ENCODE data around the gene PLS1.

Gene PLS1

GRCh38 chr3:142660383-142660782, 64.2 kb downstream of the PLS1 start:
- Mint-ChIP-seq H3K27me3 (no peaks in the 10 kb centered on the region), H3K4me3 (no peak overlapping the region), H3K4me1 (no peaks in the 10 kb centered on the region), H3K27ac (no peak overlapping the region), H3K9me3 (no peaks in the 10 kb centered on the region), H3K36me3 (no peaks in the 10 kb centered on the region)
- CTCF ChIA-PET: interaction anchor here (0.8 kb wide), 1 partner anchor 273 kb away, joined by 3 read pairs; no protein-coding TSS in a partner anchor
- DNase-seq: no peak

- Mint-ChIP-seq H3K36me3 (no peaks in the 10 kb centered on the region), H3K4me3 (no peak overlapping the region)
- CTCF ChIA-PET: interaction anchor here (0.8 kb wide), 1 partner anchor 273 kb away, joined by 3 read pairs; no protein-coding TSS in a partner anchor
These were observed 64.7 kb downstream of the PLS1 start for GRCh38 chr3:142660893-142661292.

GRCh38 chr3:142663865-142664264, 67.7 kb downstream of the PLS1 start:
- Mint-ChIP-seq H3K27me3 (no peaks in the 10 kb centered on the region), H3K4me1 (no peaks in the 10 kb centered on the region), H3K27ac (no peak overlapping the region), H3K9me3 (no peaks in the 10 kb centered on the region), H3K4me3 (no peak overlapping the region), H3K36me3 (no peaks in the 10 kb centered on the region)
- DNase-seq: no peak
- CTCF ChIA-PET: no interaction called here

More at GRCh38 chr3:142660893-142661292, 64.7 kb downstream of the PLS1 start:
- Mint-ChIP-seq H3K27ac (no peak overlapping the region), H3K4me1 (no peaks in the 10 kb centered on the region), H3K27me3 (no peaks in the 10 kb centered on the region), H3K9me3 (no peaks in the 10 kb centered on the region)
- DNase-seq: no peak

GRCh38 chr3:142664311-142664710, 68.1 kb downstream of the PLS1 start:
- Mint-ChIP-seq H3K9me3 (no peaks in the 10 kb centered on the region), H3K4me3 (no peak overlapping the region), H3K27me3 (no peaks in the 10 kb centered on the region), H3K36me3 (no peaks in the 10 kb centered on the region), H3K4me1 (no peaks in the 10 kb centered on the region), H3K27ac (no peak overlapping the region)
- CTCF ChIA-PET: no interaction called here
- no peak for DNase-seq

- Mint-ChIP-seq H3K36me3 (no peaks in the 10 kb centered on the region), H3K27ac (no peak overlapping the region), H3K4me1 (no peaks in the 10 kb centered on the region), H3K9me3 (no peaks in the 10 kb centered on the region), H3K4me3 (no peak overlapping the region), H3K27me3 (no peaks in the 10 kb centered on the region)
- DNase-seq: no peak
- CTCF ChIA-PET: no interaction called here
These were observed 68.6 kb downstream of the PLS1 start for GRCh38 chr3:142664819-142665218.

GRCh38 chr3:142670120-142670519, 73.9 kb downstream of the PLS1 start:
- Mint-ChIP-seq H3K4me3 (no peak overlapping the region), H3K4me1 (no peaks in the 10 kb centered on the region), H3K27ac (no peak overlapping the region), H3K9me3 (no peaks in the 10 kb centered on the region), H3K27me3 (no peaks in the 10 kb centered on the region), H3K36me3 (no peaks in the 10 kb centered on the region)
- CTCF ChIA-PET: no interaction called here
- no peak for DNase-seq

GRCh38 chr3:142676151-142676550, 80.0 kb downstream of the PLS1 start:
- no peak overlapping the region for H3K27ac Mint-ChIP-seq
- no peaks in the 10 kb centered on the region for H3K36me3 Mint-ChIP-seq
- no peak overlapping the region for H3K4me3 Mint-ChIP-seq
- CTCF ChIA-PET: no interaction called here
- DNase-seq: no peak
- no peaks in the 10 kb centered on the region for H3K27me3 Mint-ChIP-seq
- H3K9me3 Mint-ChIP-seq: no peaks in the 10 kb centered on the region
- no peaks in the 10 kb centered on the region for H3K4me1 Mint-ChIP-seq

- Mint-ChIP-seq H3K36me3 (no peaks in the 10 kb centered on the region), H3K4me3 (no peak overlapping the region), H3K27ac (no peak overlapping the region), H3K9me3 (no peaks in the 10 kb centered on the region), H3K27me3 (no peaks in the 10 kb centered on the region), H3K4me1 (no peaks in the 10 kb centered on the region)
- CTCF ChIA-PET: no interaction called here
- DNase-seq: no peak
These were observed 84.5 kb downstream of the PLS1 start for GRCh38 chr3:142680710-142681109.

- Mint-ChIP-seq H3K4me3 (no peak overlapping the region), H3K36me3 (no peaks in the 10 kb centered on the region), H3K4me1 (no peaks in the 10 kb centered on the region), H3K9me3 (no peaks in the 10 kb centered on the region), H3K27me3 (no peaks in the 10 kb centered on the region), H3K27ac (no peak overlapping the region)
- no peak for DNase-seq
- CTCF ChIA-PET: no interaction called here
These were observed 94.4 kb downstream of the PLS1 start for GRCh38 chr3:142690613-142691012.

GRCh38 chr3:142691527-142691926, 95.3 kb downstream of the PLS1 start:
- no peak overlapping the region for H3K4me3 Mint-ChIP-seq
- H3K9me3 Mint-ChIP-seq: no peaks in the 10 kb centered on the region
- CTCF ChIA-PET: no interaction called here
- no peak overlapping the region for H3K27ac Mint-ChIP-seq
- H3K27me3 Mint-ChIP-seq: no peaks in the 10 kb centered on the region
- no peaks in the 10 kb centered on the region for H3K4me1 Mint-ChIP-seq
- no peaks in the 10 kb centered on the region for H3K36me3 Mint-ChIP-seq
- DNase-seq: no peak

GRCh38 chr3:142693136-142693853, 97.1 kb downstream of the PLS1 start:
- no peak for DNase-seq
- no peak overlapping the region for H3K27ac Mint-ChIP-seq
- H3K9me3 Mint-ChIP-seq: no peaks in the 10 kb centered on the region
- no peak overlapping the region for H3K4me3 Mint-ChIP-seq
- H3K36me3 Mint-ChIP-seq: no peaks in the 10 kb centered on the region
- no peaks in the 10 kb centered on the region for H3K27me3 Mint-ChIP-seq
- CTCF ChIA-PET: no interaction called here
- H3K4me1 Mint-ChIP-seq: no peaks in the 10 kb centered on the region

- Mint-ChIP-seq H3K4me1 (no peaks in the 10 kb centered on the region), H3K27ac (no peak overlapping the region), H3K27me3 (no peaks in the 10 kb centered on the region), H3K4me3 (no peak overlapping the region), H3K9me3 (no peaks in the 10 kb centered on the region), H3K36me3 (no peaks in the 10 kb centered on the region)
- CTCF ChIA-PET: interaction anchor here (0.7 kb wide), 1 partner anchor 65 kb away, joined by 3 read pairs; no protein-coding TSS in a partner anchor
- no peak for DNase-seq
These were observed 98.0 kb downstream of the PLS1 start for GRCh38 chr3:142694225-142694624.

GRCh38 chr3:142705198-142705597, 109.0 kb downstream of the PLS1 start:
- H3K27ac Mint-ChIP-seq: no peak overlapping the region

GRCh38 chr3:142706321-142707127, 110.3 kb downstream of the PLS1 start:
- Mint-ChIP-seq H3K4me3 (no peak overlapping the region), H3K27me3 (no peaks in the 10 kb centered on the region), H3K4me1 (peaks cover 10% of the 10 kb centered on the region), H3K27ac (no peak overlapping the region), H3K9me3 (no peaks in the 10 kb centered on the region), H3K36me3 (no peaks in the 10 kb centered on the region)
- CTCF ChIA-PET: interaction anchor here (1.2 kb wide), 1 partner anchor 16 kb away, joined by 3 read pairs; no protein-coding TSS in a partner anchor
- no peak for DNase-seq

More at GRCh38 chr3:142705198-142705597, 109.0 kb downstream of the PLS1 start:
- H3K4me3 Mint-ChIP-seq: no peak overlapping the region
- CTCF ChIA-PET: no interaction called here
- H3K36me3 Mint-ChIP-seq: no peaks in the 10 kb centered on the region
- no peaks in the 10 kb centered on the region for H3K27me3 Mint-ChIP-seq
- no peak for DNase-seq
- H3K4me1 Mint-ChIP-seq: peaks cover 10% of the 10 kb centered on the region
- no peaks in the 10 kb centered on the region for H3K9me3 Mint-ChIP-seq

- no peaks in the 10 kb centered on the region for H3K27me3 Mint-ChIP-seq
- no peak overlapping the region for H3K27ac Mint-ChIP-seq
- CTCF ChIA-PET: no interaction called here
- no peak overlapping the region for H3K4me3 Mint-ChIP-seq
- no peak for DNase-seq
- no peaks in the 10 kb centered on the region for H3K36me3 Mint-ChIP-seq
- no peaks in the 10 kb centered on the region for H3K9me3 Mint-ChIP-seq
- H3K4me1 Mint-ChIP-seq: peaks cover 10% of the 10 kb centered on the region
These were observed 113.0 kb downstream of the PLS1 start for GRCh38 chr3:142709207-142709606.
